Type B pancreatic cell (in vitro differentiated cells): ENCODE data around the gene TMEM234. TPM values are rescaled to one million over a fixed set of nuclear protein-coding genes. Genes with fewer than 3 reads are reported as not detected.

ENCODE experiments used
- DNase-seq: peaks from one replicate; pipeline ENCODE4 v3.0.0; 2021; ENCODE audit warnings: mixed read lengths; ENCODE audit not compliant: unreplicated experiment; ENCODE audit errors: extremely low spot score
- H3K27ac Mint-ChIP-seq: 2 replicates; pipeline ENCODE4 v1.8.0; 2021; ENCODE audit warnings: mild to moderate bottlenecking, mixed read lengths
- H3K27me3 Mint-ChIP-seq: 2 replicates; pipeline ENCODE4 v1.8.0; 2021; ENCODE audit warnings: mixed read lengths
- H3K36me3 Mint-ChIP-seq: 2 replicates; pipeline ENCODE4 v1.8.0; 2021; ENCODE audit warnings: mixed read lengths
- H3K4me1 Mint-ChIP-seq: one replicate; pipeline ENCODE4 v1.8.0; 2021; ENCODE audit warnings: mixed read lengths; ENCODE audit not compliant: unreplicated experiment
- H3K4me3 Mint-ChIP-seq: 2 replicates; pipeline ENCODE4 v1.8.0; 2021; ENCODE audit warnings: mild to moderate bottlenecking, mixed read lengths
- H3K9me3 Mint-ChIP-seq: 2 replicates; pipeline ENCODE4 v1.8.0; 2021; ENCODE audit warnings: mixed read lengths
- CTCF ChIP-seq: fragments of 200-600 bp; sonication (generic); conservative IDR thresholded peaks from 2 replicates; pipeline ENCODE4 v1.5.0; 2021; ENCODE audit warnings: antibody characterized with exemption, mild to moderate bottlenecking
- total RNA-seq: library from RNA; stranded (reverse); gene quantifications from 2 replicates; pipeline ENCODE4 v1.2.1, GENCODE V29; 2021; ENCODE audit warnings: low replicate concordance

The TMEM234 gene
- total RNA-seq, 1 donor from 2014 or later = 35.4 TPM

- Mint-ChIP-seq H3K27ac (peak within 1 kb of the TSS; percentile 90), H3K4me3 (peak within 1 kb of the TSS; percentile 93), H3K9me3 (no peaks in the 10 kb centered on the region), H3K4me1 (peaks cover 30% of the 10 kb centered on the region), H3K27me3 (no peaks in the 10 kb centered on the region), H3K36me3 (peaks cover 3% of the 10 kb centered on the region)
- no peak for DNase-seq
- no peak for TF ChIP-seq CTCF
Measured at GRCh38 chr1:32200226-32201010, 21.7 kb downstream of the TMEM234 start, which contains the start of gene CCDC28B. CCDC28B (plus strand) TSS chr1:32200595; CDS start chr1:32201936, 1,341 bp downstream.

- Mint-ChIP-seq H3K27me3 (no peaks in the 10 kb centered on the region), H3K27ac (peak overlapping the region; percentile 90), H3K36me3 (peaks cover 3% of the 10 kb centered on the region), H3K4me1 (peaks cover 30% of the 10 kb centered on the region), H3K4me3 (peak overlapping the region; percentile 93), H3K9me3 (no peaks in the 10 kb centered on the region)
- no peak for DNase-seq
- no peak for TF ChIP-seq CTCF
Measured at GRCh38 chr1:32199717-32200072, 22.5 kb downstream of the TMEM234 start.

GRCh38 chr1:32199043-32199716, 23.0 kb downstream of the TMEM234 start:
- TF ChIP-seq CTCF = no peak
- Mint-ChIP-seq H3K9me3 (no peaks in the 10 kb centered on the region), H3K4me1 (peaks cover 30% of the 10 kb centered on the region), H3K4me3 (peak overlapping the region; percentile 17), H3K36me3 (peaks cover 4% of the 10 kb centered on the region), H3K27me3 (no peaks in the 10 kb centered on the region), H3K27ac (no peak overlapping the region)
- DNase-seq = no peak

GRCh38 chr1:32198237-32199042, 23.7 kb downstream of the TMEM234 start:
- no peak for TF ChIP-seq CTCF
- Mint-ChIP-seq H3K36me3 (peaks cover 9% of the 10 kb centered on the region), H3K4me3 (peak overlapping the region; percentile 19), H3K4me1 (peaks cover 30% of the 10 kb centered on the region), H3K27me3 (no peaks in the 10 kb centered on the region), H3K9me3 (no peaks in the 10 kb centered on the region), H3K27ac (peak overlapping the region; percentile 30)
- no peak for DNase-seq

- Mint-ChIP-seq H3K36me3 (peaks cover 13% of the 10 kb centered on the region), H3K27me3 (no peaks in the 10 kb centered on the region), H3K4me3 (no peak overlapping the region), H3K9me3 (no peaks in the 10 kb centered on the region), H3K27ac (peak overlapping the region; percentile 30), H3K4me1 (peaks cover 30% of the 10 kb centered on the region)
- DNase-seq = no peak
- no peak for TF ChIP-seq CTCF
Measured at GRCh38 chr1:32197837-32198236, 24.3 kb downstream of the TMEM234 start.
